CD4-positive, alpha-beta T cell treated with Interleukin-12 subunit alpha and Interleukin-12 subunit beta, for 1 hour (primary cell): ENCODE data around the gene NEK11.

Experiments
- DNase-seq: peaks from one replicate; pipeline ENCODE4 v3.0.0-alpha.2; 2020

Gene NEK11

GRCh38 chr3:131026321-131027151 is at the start of gene NEK11, which contains the start of gene ASTE1:
TSS of gene NEK11 (plus strand) at chr3:131026877. CDS start at chr3:131029709, 2,832 bp downstream.
TSS of gene ASTE1 (minus strand) at chr3:131026825. CDS start at chr3:131025306, 1,519 bp downstream.
- DNase-seq: peak; percentile 94

DNA sequence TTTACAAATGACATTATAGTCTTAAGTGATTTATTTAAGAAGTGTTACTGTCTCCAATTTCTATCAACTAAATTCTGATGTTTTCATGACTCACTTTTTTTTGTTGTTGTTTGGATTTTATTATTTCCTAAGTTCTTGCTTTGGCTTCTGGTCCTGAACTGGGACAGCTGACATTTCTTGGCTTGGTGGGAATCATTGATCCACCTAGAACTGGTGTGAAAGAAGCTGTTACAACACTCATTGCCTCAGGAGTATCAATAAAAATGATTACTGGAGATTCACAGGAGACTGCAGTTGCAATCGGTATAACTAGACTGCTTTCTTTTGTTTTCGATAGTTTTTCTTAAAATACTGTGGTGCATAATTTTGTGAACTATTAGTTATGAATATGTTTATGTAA is 47.6 kb upstream of the NEK11 start:
- DNase-seq: no peak

DNA sequence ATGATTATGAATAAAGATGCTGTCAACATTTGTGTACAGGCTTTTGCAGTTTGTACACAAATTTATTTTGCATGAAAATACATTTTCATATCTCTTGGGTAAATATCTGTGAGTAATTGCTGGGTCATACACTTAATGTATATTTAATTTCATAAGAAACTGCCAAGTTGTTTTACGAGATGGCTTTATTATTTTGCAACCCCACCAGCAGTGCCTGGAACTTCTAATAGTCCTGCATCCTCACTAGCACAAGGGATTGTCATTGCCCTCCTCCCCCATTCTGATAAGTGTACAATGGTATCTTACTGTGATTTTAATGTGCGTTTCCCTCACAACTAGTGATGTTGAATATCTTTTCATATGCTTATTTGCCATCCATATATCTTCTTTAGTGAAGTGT is 45.2 kb upstream of the NEK11 start:
- no peak for DNase-seq

- DNase-seq: no peak
Observed at GRCh38 chr3:130990282-130990681, 36.4 kb upstream of the NEK11 start.

- no peak for DNase-seq
Observed at GRCh38 chr3:130991126-130991525, 35.6 kb upstream of the NEK11 start.

- no peak for DNase-seq
Observed at GRCh38 chr3:130992344-130992743, 34.3 kb upstream of the NEK11 start.

GRCh38 chr3:130997289-130997688 is 29.4 kb upstream of the NEK11 start:
- DNase-seq: no peak

DNA sequence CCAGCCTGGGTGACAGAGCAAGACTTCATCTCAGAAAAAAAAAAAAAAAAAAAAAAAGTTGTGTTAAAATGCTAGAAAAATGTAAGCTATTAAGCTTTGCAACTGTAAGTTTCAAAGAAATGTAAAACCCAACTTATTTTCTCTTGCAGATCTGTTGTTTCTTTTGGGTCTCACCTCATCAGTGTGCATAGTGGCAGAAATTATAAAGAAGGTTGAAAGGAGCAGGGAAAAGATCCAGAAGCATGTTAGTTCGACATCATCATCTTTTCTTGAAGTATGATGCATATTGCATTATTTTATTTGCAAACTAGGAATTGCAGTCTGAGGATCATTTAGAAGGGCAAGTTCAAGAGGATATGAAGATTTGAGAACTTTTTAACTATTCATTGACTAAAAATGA is 25.6 kb upstream of the NEK11 start:
- DNase-seq: no peak

DNA sequence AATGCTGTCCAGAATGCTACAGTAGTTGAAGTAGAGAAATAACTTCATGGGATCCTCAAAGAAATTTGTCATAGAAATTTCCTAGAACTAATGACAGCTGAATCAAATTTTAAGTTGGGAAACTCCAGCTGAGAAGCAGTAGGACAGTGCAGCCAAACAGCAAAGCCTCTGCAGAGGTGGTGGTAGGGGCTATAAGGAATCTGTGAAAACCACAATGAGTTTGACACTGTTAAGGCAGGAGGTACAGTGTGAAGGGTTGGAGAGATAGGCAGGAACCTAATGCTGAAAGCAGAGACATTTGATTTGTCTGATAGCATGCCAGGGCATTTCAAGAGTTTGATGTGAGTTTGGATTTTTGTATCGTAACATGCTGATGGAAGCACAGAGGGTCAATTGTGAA is 22.1 kb upstream of the NEK11 start:
- DNase-seq: no peak

DNA sequence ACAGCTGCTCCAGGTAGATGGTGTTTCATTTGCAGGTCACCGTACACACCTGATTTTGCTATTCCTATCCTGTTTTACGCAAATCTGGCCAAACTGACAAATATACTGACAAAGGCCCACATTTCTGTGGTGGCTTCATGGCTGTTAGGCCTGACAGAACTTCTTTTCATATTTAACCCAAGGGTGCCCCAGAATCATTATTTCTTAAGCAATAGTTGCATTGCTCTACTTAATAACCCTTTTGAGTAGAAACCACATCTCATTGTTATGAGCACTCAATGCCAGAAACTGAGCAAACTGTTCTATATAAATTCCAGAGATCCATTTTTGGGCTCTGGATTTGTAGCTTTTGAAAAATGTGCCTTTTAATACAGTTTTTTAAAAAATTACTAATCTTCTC is 19.4 kb upstream of the NEK11 start:
- DNase-seq: no peak

GRCh38 chr3:131007782-131008181 is 18.9 kb upstream of the NEK11 start:
- DNase-seq: no peak

- DNase-seq: no peak
Observed at GRCh38 chr3:131008326-131008725, 18.4 kb upstream of the NEK11 start.

DNA sequence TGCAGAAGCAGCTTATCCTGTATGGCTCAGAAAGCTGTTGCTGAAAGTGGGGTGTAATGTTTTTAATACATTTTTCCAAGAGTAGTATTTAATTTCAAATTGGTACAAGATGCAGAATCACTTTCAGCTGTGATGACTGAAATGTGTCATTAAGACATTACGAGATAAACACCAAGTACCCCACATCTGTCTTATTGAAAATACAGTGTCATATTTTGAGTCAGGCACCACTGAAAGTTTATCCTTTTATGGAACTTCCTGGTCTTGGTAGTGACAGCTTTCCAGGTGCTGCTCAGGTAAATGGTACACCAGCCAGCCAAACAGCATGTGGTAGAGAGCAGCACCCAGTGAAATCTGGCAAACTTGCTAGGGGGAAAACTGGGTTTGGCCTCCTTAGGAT is 17.0 kb upstream of the NEK11 start:
- DNase-seq: no peak

- no peak for DNase-seq
Observed at GRCh38 chr3:131018970-131019369, 7.7 kb upstream of the NEK11 start.

DNA sequence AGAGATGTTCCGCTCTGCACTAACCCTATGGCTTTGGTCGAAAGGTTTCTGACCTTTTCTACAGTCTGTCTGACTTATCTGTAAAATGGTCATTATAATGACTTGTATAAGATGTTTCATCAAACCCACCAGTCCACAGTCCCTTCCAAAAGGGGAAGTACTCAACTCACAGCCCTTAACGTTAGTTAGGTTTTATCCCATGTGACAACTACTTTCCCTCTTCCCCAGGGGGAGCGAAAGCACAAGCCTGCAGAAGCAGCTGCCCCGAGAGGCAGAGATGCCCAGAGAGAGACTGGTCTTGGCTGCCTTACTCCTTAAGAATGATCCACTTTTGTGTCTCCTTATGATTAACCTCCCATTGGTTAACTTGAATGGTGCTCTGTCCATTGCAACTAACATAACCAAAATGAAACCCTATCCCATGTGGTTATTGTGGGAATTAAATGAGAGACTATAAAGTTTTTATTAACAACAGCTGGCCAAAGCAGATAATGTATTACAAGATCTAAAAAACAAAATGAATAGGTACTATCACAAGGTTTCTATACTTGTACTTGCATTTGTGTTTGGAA is 6.5 kb upstream of the NEK11 start:
- DNase-seq: no peak

GRCh38 chr3:131025539-131025938 is 1.1 kb upstream of the NEK11 start:
- no peak for DNase-seq

DNA sequence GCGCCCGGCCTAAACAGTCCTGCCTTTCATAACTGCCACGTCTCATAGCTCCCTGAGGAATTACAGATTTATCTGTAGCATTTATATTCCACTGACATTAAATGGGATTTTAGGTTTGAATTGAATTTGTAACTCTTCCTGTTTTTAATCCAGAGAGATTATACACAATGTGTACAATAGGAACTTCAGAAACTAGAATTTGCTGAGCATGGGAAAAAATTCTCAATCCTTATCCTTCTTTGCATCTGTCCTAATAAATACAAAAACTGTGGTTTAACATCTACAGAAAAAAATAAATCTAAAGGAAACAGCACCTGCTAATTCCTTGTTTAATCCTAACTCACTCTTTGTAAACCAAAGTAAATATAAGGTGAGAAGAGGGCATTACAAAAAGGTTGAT is 2.2 kb downstream of the NEK11 start:
- DNase-seq: no peak

DNA sequence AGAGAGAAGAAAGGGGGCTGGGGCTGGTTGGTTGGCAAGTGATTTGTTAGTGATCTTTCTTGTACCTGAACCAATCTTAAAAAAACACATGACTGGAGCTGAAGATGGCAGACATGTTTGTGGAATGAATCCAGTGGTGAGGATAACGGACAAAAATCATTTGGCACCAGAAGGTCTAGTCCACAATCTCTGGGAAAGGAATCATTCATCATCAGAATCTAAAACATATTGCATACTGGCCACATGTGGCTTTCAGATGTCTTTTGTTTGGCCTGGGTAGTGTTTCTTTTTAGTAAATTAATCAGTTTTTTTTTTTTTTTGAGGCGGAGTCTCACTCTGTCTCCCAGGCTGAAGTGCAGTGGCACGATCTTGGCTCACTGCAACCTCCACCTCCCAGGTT is 5.0 kb downstream of the NEK11 start:
- no peak for DNase-seq

- DNase-seq: peak; percentile 72
Observed at GRCh38 chr3:131033480-131034080, 6.9 kb downstream of the NEK11 start.

GRCh38 chr3:131036200-131036816 is 9.6 kb downstream of the NEK11 start:
- no peak for DNase-seq

DNA sequence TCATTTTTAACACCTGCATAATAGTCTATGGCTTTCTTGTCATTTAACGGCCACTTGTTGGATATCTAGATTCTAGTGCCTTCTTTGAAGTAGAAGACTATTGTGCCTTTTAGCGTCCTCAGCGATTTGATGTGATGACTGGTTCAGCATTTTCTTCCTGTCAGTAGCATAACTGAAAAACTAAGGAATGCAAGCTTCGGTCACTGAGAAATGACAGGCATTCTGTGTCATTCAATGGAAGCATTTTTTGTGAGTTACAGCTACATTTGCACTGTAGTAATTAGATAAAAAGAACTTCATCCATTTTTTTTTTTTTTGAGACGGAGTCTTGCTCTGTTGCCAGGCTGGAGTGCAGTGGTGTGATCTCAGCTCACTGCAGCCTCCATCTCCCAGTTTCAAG is 10.3 kb downstream of the NEK11 start:
- DNase-seq: no peak

GRCh38 chr3:131038326-131038725 is 11.6 kb downstream of the NEK11 start:
- DNase-seq: no peak

DNA sequence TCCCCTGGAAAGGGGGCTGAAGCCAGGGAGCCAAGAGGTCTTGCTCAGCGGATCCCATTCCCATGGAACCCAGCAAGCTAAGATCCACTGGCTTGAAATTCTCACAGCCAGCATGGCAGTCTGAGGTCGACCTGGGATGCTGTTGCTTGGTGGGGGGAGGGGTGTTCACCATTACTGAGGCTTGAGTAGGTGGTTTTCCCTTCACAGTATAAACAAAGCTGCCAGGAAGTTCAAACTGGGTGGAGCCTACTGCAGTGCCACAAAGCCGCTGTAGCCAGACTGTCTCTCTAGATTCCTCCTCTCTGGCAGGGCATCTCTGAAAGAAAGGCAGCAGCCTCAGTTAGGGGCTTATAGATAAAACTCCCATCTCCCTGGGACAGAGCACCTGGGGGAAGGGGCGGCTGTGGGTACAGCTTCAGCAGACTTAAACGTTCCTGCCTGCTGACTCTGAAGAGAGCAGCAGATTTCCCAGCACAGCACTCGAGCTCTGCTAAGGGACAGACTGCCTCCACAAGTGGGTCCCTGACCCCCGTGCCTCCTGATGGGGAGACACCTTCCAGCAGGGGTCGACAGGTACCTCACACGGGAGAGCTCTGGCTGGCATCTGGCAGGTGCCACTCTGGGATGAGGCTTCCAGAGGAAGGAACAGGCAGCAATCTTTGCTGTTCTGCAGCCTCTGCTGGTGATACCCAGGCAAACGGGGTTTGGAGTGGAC is 15.8 kb downstream of the NEK11 start:
- DNase-seq: peak; percentile 63
